GM15510 (cell line): Measurements from ENCODE around the gene FGF21.

Source experiments
- POLR2A ChIP-seq: IDR thresholded peaks from 3 replicates; pipeline ENCODE4 v1.6.1; 2011; ENCODE audit warnings: borderline replicate concordance; ENCODE audit not compliant: insufficient read length; ENCODE audit errors: extremely low read depth

The FGF21 gene

GRCh38 chr19:48755084-48755641 lies at the start of gene FGF21:
TSS of gene FGF21 (plus strand) at chr19:48755524. CDS start at chr19:48756237, 713 bp downstream.
- no peak for TF ChIP-seq POLR2A

- no peak for TF ChIP-seq POLR2A
Observed at GRCh38 chr19:48708471-48708870, 46.9 kb upstream of the FGF21 start.

- no peak for TF ChIP-seq POLR2A
Observed at GRCh38 chr19:48711106-48711662, 44.1 kb upstream of the FGF21 start.

GRCh38 chr19:48713041-48713863 lies 42.1 kb upstream of the FGF21 start:
- TF ChIP-seq POLR2A: no peak

GRCh38 chr19:48713864-48714755 lies 41.2 kb upstream of the FGF21 start:
- peak; percentile 62 for TF ChIP-seq POLR2A

GRCh38 chr19:48714759-48715675 lies 40.3 kb upstream of the FGF21 start:
- TF ChIP-seq POLR2A: no peak

GRCh38 chr19:48715681-48716171 lies 39.6 kb upstream of the FGF21 start:
- no peak for TF ChIP-seq POLR2A

- TF ChIP-seq POLR2A: no peak
Observed at GRCh38 chr19:48716562-48717291, 38.6 kb upstream of the FGF21 start.

- no peak for TF ChIP-seq POLR2A
Observed at GRCh38 chr19:48718711-48719231, 36.6 kb upstream of the FGF21 start.

- no peak for TF ChIP-seq POLR2A
Observed at GRCh38 chr19:48719263-48720171, 35.8 kb upstream of the FGF21 start, which contains the start of gene MAMSTR. TSS of gene MAMSTR (minus strand) at chr19:48719725. CDS start at chr19:48719031, 694 bp downstream.

DNA sequence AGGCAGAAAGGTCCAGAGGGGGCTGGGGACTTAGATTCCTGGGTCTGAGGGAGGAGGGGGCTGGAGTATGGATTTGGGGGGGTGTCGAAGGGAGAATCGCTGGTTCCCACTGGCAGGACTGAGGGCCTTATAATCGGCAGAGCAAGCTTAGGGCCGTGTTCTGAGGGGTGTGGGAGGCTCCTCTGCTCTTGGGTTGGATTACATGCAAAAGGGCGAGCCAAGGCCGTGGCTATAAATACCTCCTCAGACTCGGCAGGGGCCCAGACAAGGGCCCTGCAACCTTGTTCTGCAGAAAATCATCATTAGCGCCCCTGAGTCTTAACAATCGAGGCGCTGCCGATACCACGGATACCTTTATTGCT lies 35.1 kb upstream of the FGF21 start:
- no peak for TF ChIP-seq POLR2A
